Tibial artery (tissue), 4 donors: ENCODE data around the gene CNIH2.

Experiments used
- DNase-seq, 2 donors: peaks; one replicate each; pipeline ENCODE4 v3.0.0-alpha.2; 2019
- H3K27ac ChIP-seq, 2 donors: fragments of 200-600 bp; sonication (generic) in 1 of 2; 1 replicate in 1 of 2; 2 replicates in 1 of 2; pipeline ENCODE4 v1.5.1; 2018 to 2019; ENCODE audit warnings: mild to moderate bottlenecking in 1 of 2
- H3K27me3 ChIP-seq, 2 donors: fragments of 200-600 bp; sonication (generic) in 1 of 2; one replicate each; pipeline versions ENCODE4 v1.5.1 to v1.6.0; 2016 to 2019
- H3K36me3 ChIP-seq, 3 donors: fragments of 200-600 bp; sonication (generic) in 2 of 3; one replicate each; pipeline ENCODE4 v1.5.1; 2016 to 2019; ENCODE audit warnings: mild to moderate bottlenecking in 2 of 3
- H3K4me1 ChIP-seq, 4 donors: fragments of 200-600 bp; sonication (generic) in 2 of 4; 1 replicate in 3 of 4; 2 replicates in 1 of 4; pipeline ENCODE4 v1.5.1; 2016 to 2019
- H3K4me3 ChIP-seq, 2 donors: fragments of 200-600 bp; sonication (generic) in 1 of 2; 1 replicate in 1 of 2; 2 replicates in 1 of 2; pipeline ENCODE4 v1.5.1; 2018 to 2019; ENCODE audit warnings: mild to moderate bottlenecking in 2 of 2
- H3K9me3 ChIP-seq, 3 donors: fragments of 200-600 bp; sonication (generic) in 1 of 3; one replicate each; pipeline ENCODE4 v1.5.1; 2016 to 2019
- CTCF ChIP-seq, 2 experiments: fragments of 200-600 bp in 1 of 2; fragments of 450-650 bp in 1 of 2; IDR thresholded peaks; one replicate each; pipeline ENCODE4 v1.5.1; 2017 to 2019; ENCODE audit warnings: antibody characterized with exemption in 2 of 2, mild to moderate bottlenecking in 1 of 2, moderate library complexity in 1 of 2
- intact Hi-C: fragments of 100-400 bp; cut with DNase I; formaldehyde crosslinking; loops from one replicate; pipeline ENCODE4 v1.15.0; 2023; ENCODE audit warnings: low total_unique reads

The CNIH2 gene

DNA sequence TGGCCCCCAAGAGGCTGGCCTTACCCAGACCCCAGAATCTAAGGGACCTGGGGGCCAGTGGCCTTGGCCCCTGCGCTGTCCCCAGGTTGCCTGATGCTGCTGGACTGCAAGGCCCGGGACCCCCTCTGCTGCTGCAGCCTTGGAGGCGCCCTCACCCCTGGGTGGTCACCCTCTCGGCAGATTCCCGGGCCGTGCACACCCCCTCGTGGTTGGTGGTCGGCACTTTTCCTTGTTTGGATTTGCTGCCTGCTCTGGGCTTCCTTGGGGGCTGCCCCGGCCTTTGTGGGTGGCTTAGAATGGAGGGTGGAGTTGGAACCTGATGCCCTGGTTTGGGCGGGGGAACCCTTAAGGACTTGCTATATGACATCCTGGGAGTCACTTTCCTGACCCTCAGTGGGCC lies 53.0 kb downstream of the CNIH2 start:
- Histone ChIP-seq H3K4me3 (no peak overlapping the region), H3K9me3 (no peaks in the 10 kb centered on the region), H3K27ac (no peak overlapping the region), H3K4me1 (peaks cover 0 to 42% (median 30%) of the 10 kb centered on the region in 4 donors), H3K27me3 (no peaks in the 10 kb centered on the region), H3K36me3 (peaks cover 0 to 29% (median 12%) of the 10 kb centered on the region in 3 donors)
- DNase-seq, result no peak
- intact Hi-C loops, result no loop called here
- TF ChIP-seq CTCF (IDR thresholded peaks at IDR 0.05), result no peak

GRCh38 chr11:66331542-66332370 lies 53.8 kb downstream of the CNIH2 start:
- Histone ChIP-seq H3K27me3 (no peaks in the 10 kb centered on the region), H3K4me3 (no peak overlapping the region), H3K9me3 (no peaks in the 10 kb centered on the region), H3K27ac (no peak overlapping the region), H3K4me1 (peaks cover 0 to 44% (median 31%) of the 10 kb centered on the region in 4 donors), H3K36me3 (peaks cover 0 to 29% (median 12%) of the 10 kb centered on the region in 3 donors)
- DNase-seq, result peak in 1 of 2 donors; percentile 14
- TF ChIP-seq CTCF (IDR thresholded peaks at IDR 0.05), result no peak
- intact Hi-C loops, result no loop called here

DNA sequence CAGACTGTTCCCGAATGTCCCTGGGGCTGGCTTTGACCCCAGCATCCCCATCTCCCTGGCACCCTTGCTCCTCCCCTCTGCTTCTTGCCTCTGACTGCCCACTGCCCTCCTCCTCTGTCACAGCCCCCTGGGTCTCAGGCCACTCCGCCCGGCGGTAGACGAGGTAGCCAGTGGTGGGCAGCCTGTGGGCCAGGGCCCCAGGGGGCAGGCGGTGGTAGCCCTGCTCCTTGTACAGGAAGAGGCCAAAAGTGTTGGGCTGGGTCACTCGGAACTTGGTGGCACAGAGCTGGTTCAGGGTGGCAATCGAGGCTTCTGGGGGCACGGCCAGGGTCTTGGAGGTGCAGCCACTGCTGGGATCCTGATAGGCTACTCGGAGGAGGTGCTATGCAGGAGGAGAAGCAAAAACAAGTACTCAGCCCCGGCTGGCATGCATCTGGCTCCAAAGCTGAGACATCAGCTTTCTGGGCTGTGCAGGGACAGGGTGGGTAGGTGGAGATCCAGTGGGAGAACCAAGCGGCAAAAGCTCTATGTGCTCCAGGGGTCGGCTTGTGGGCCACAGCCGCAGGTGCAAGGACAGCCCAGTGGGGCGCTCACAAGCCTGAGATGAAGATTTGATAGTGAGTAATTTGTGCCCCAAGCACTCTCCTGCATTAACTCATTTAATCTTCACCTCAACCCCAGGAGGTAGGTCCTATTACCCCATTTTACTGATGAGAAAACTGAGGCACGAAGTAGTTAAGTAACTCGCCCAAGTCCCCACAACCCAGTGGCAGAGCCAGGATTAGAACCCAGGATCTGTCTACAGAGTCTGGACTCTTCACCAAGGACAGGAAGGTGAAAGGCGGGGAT lies 54.6 kb downstream of the CNIH2 start:
- Histone ChIP-seq H3K27me3 (no peaks in the 10 kb centered on the region), H3K36me3 (peaks cover 0 to 36% (median 12%) of the 10 kb centered on the region in 3 donors), H3K4me3 (no peak overlapping the region), H3K9me3 (no peaks in the 10 kb centered on the region), H3K4me1 (peaks cover 0 to 42% (median 33%) of the 10 kb centered on the region in 4 donors), H3K27ac (no peak overlapping the region)
- no peak for TF ChIP-seq CTCF (IDR thresholded peaks at IDR 0.05)
- DNase-seq, result peak in 1 of 2 donors; percentile 4
- intact Hi-C loops, result no loop called here

DNA sequence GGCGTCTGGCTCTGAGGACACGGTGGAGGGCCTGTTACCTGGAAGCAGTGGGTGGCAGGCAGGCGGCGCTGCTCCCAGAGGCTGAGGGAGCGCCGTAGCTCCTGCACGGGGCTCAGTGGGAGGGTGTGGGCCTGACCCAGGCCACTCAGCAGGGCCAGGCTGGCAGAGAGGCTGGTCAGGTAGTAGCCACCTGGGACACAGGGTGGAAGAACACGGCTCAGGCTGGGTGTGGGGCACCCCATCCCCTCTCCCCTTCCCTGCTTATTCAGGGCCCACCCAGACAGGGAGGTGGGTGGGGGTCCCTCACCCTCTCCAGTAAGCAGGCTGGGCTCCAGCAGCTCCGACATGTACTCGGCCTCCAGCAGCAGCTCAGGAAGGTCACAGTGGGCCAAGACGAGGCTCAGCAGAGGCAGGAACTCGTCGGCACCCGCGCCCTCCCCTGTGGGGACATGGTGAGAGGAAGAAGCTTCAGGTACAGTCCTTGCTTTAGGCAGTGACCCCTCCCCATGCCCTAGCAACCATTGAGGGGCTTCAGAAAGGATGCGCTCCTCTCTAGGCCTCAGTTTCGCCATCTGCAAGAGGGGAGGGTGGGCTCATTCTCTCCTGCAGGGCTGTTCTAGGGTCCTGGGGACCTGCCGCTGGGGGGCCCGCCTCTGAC lies 55.4 kb downstream of the CNIH2 start:
- intact Hi-C loops, result no loop called here
- no peaks in the 10 kb centered on the region for H3K9me3 ChIP-seq
- TF ChIP-seq CTCF (IDR thresholded peaks at IDR 0.05), result no peak
- peak in 1 of 2 donors; percentile 2 for DNase-seq
- no peak overlapping the region for H3K27ac ChIP-seq
- no peak overlapping the region for H3K4me3 ChIP-seq
- peaks cover 0 to 44% (median 14%) of the 10 kb centered on the region in 3 donors for H3K36me3 ChIP-seq
- H3K27me3 ChIP-seq, result no peaks in the 10 kb centered on the region
- peaks cover 0 to 41% (median 29%) of the 10 kb centered on the region in 4 donors for H3K4me1 ChIP-seq
